Testis (tissue), 3 donors: ENCODE data around the gene TRAF3IP3. TPM values are rescaled to one million over a fixed set of nuclear protein-coding genes. Genes with fewer than 3 reads are reported as not detected.

Experiments used
- DNase-seq: peaks from one replicate; pipeline ENCODE4 v3.0.0-alpha.2; 2019
- H3K27ac ChIP-seq, 2 donors: fragments of 200-600 bp; sonication (generic); one replicate each; pipeline ENCODE4 v1.5.1; 2019
- H3K27me3 ChIP-seq: fragments of 200-600 bp; sonication (generic); one replicate; pipeline ENCODE4 v1.5.1; 2019
- H3K36me3 ChIP-seq: fragments of 200-600 bp; sonication (generic); one replicate; pipeline ENCODE4 v1.5.1; 2017; ENCODE audit warnings: low read depth; ENCODE audit errors: missing control alignments
- H3K4me1 ChIP-seq: fragments of 200-600 bp; sonication (generic); one replicate; pipeline ENCODE4 v1.5.1; 2019
- H3K4me3 ChIP-seq, 2 donors: fragments of 200-600 bp; sonication (generic); one replicate each; pipeline ENCODE4 v1.5.1; 2017 to 2019
- H3K9me3 ChIP-seq: fragments of 200-600 bp; sonication (generic); one replicate; pipeline ENCODE4 v1.5.1; 2017
- CTCF ChIP-seq, 3 experiments: fragments of 450-650 bp in 2 of 3; fragments of 200-600 bp in 1 of 3; sonication (generic) in 1 of 3; IDR thresholded peaks; one replicate each; pipeline ENCODE4 v1.5.1; 2016 to 2019; ENCODE audit warnings: antibody characterized with exemption in 3 of 3, mild to moderate bottlenecking in 2 of 3, moderate library complexity in 1 of 3
- POLR2A ChIP-seq: fragments of 450-650 bp; IDR thresholded peaks from one replicate; pipeline ENCODE4 v1.6.1; 2017; ENCODE audit warnings: antibody characterized with exemption, mild to moderate bottlenecking, moderate library complexity
- WGBS, 2 donors: methylation state at CpG; one replicate each; pipeline ENCODE4 v1.1.5; 2018; 5-methylcytosine and 5-hydroxymethylcytosine counted together
- intact Hi-C: fragments of 100-400 bp; cut with DNase I; formaldehyde crosslinking; loops from one replicate; pipeline ENCODE4 v1.15.1; 2023; ENCODE audit warnings: low total_unique reads
- polyA plus RNA-seq: library from polyadenylated mRNA; stranded (reverse); fragments of 350-450 nt; fragmentation: Illumina TruSeq; extraction: RNeasy Lipid Tissue Mini Kit (QIAGEN cat#74804); gene quantifications from one replicate; pipeline ENCODE4 v1.2.3, GENCODE V29; 2014; ENCODE audit warnings: low read depth, low replicate concordance; ENCODE audit not compliant: insufficient read depth
- total RNA-seq, 2 donors: library from RNA; depleted of rRNA; stranded (reverse); fragments of >200 nt; gene quantifications; one replicate each; pipeline ENCODE4 v1.2.3, GENCODE V29; 2016

The TRAF3IP3 gene
- total and polyA plus RNA-seq, 3 donors from 2014 or later: 0.63 to 9.2 (median 3.3) TPM

- 85 to 88% methylated on average over 1 of the region's 1 CpG for WGBS, 2 donors
- Histone ChIP-seq H3K27ac (no peak overlapping the region), H3K27me3 (no peaks in the 10 kb centered on the region), H3K4me1 (peaks cover 17% of the 10 kb centered on the region), H3K36me3 (no peaks in the 10 kb centered on the region), H3K4me3 (no peak overlapping the region), H3K9me3 (no peaks in the 10 kb centered on the region)
- intact Hi-C loops: no loop called here
- DNase-seq: no peak
- no peak for TF ChIP-seq CTCF (IDR thresholded peaks at IDR 0.05)
- no peak for TF ChIP-seq POLR2A
Measured at GRCh38 chr1:209803568-209803967, 47.7 kb downstream of the TRAF3IP3 start.

- Histone ChIP-seq H3K4me3 (peak overlapping the region; percentile 36 to 62), H3K27me3 (no peaks in the 10 kb centered on the region), H3K9me3 (no peaks in the 10 kb centered on the region), H3K36me3 (no peaks in the 10 kb centered on the region), H3K27ac (no peak overlapping the region), H3K4me1 (peaks cover 17% of the 10 kb centered on the region)
- TF ChIP-seq POLR2A (no peak), CTCF (IDR thresholded peaks at IDR 0.05) (no peak)
- intact Hi-C loops: no loop called here
- 41 to 48% methylated on average over 15 to 19 of the region's 19 CpGs for WGBS, 2 donors
- DNase-seq: no peak
Measured at GRCh38 chr1:209805341-209805781, 49.5 kb downstream of the TRAF3IP3 start.

GRCh38 chr1:209805875-209806760, 50.3 kb downstream of the TRAF3IP3 start, which contains the start of gene IRF6:
Gene IRF6, minus strand, starts transcription at chr1:209806142. Its CDS starts 4,729 bp downstream, at chr1:209801413.
- H3K9me3 ChIP-seq: no peaks in the 10 kb centered on the region
- intact Hi-C loops: no loop called here
- H3K27me3 ChIP-seq: no peaks in the 10 kb centered on the region
- peak within 1 kb of the TSS in 1 of 2 donors; percentile 79 for H3K27ac ChIP-seq
- H3K36me3 ChIP-seq: no peaks in the 10 kb centered on the region
- DNase-seq: peak; percentile 95
- H3K4me3 ChIP-seq: peak within 1 kb of the TSS; percentile 36 to 62
- 6 to 8% methylated on average over 30 to 33 of the region's 46 CpGs for WGBS, 2 donors
- TF ChIP-seq POLR2A (no peak), CTCF (IDR thresholded peaks at IDR 0.05) (no peak)
- peaks cover 17% of the 10 kb centered on the region for H3K4me1 ChIP-seq

GRCh38 chr1:209807509-209807908, 51.7 kb downstream of the TRAF3IP3 start:
- H3K4me1 ChIP-seq: peaks cover 3% of the 10 kb centered on the region
- no peak for DNase-seq
- H3K36me3 ChIP-seq: no peaks in the 10 kb centered on the region
- intact Hi-C loops: no loop called here
- no peak overlapping the region for H3K27ac ChIP-seq
- WGBS, 2 donors: 82 to 83% methylated on average over 4 of the region's 4 CpGs
- no peaks in the 10 kb centered on the region for H3K27me3 ChIP-seq
- TF ChIP-seq CTCF (IDR thresholded peaks at IDR 0.05): no peak
- no peak for TF ChIP-seq POLR2A
- H3K4me3 ChIP-seq: no peak overlapping the region
- H3K9me3 ChIP-seq: no peaks in the 10 kb centered on the region
